Measurements from ENCODE around the gene HOXB2.

Gene HOXB2

GRCh38 chr17:48500435-48501426 is 44.2 kb downstream of the HOXB2 start:
- H4K20me1 ChIP-seq, result no peaks in the 10 kb centered on the region
- H3K27ac ChIP-seq, result no peak overlapping the region
- H3K9ac ChIP-seq, result no peak overlapping the region
- H3K36me3 ChIP-seq, result no peaks in the 10 kb centered on the region
- H3K4me3 ChIP-seq, result no peak overlapping the region
- no peak overlapping the region for H3K4me2 ChIP-seq
- TF ChIP-seq Cebpa-rat (IDR thresholded peaks at IDR 0.05), result no peak
- H3K9me3 ChIP-seq (replicated peaks in 1 of 11), result no peaks in the 10 kb centered on the region
- H3K27me3 ChIP-seq, result peaks cover 0 to 5% (median 0%) of the 10 kb centered on the region in 11 experiments; a peak in 1 of 22 replicates
- H3K4me1 ChIP-seq, result peaks cover 0 to 4% (median 0%) of the 10 kb centered on the region in 10 experiments; a peak in 7 of 20 replicates

GRCh38 chr17:48499735-48500434 is 45.0 kb downstream of the HOXB2 start:
- peaks cover 0 to 8% (median 0%) of the 10 kb centered on the region in 11 experiments; a peak in 2 of 22 replicates for H3K27me3 ChIP-seq
- H3K4me3 ChIP-seq, result no peak overlapping the region
- no peaks in the 10 kb centered on the region for H3K4me1 ChIP-seq
- no peak for TF ChIP-seq Cebpa-rat (IDR thresholded peaks at IDR 0.05)
- no peak overlapping the region for H3K9ac ChIP-seq
- no peaks in the 10 kb centered on the region for H4K20me1 ChIP-seq
- no peak overlapping the region for H3K27ac ChIP-seq
- no peaks in the 10 kb centered on the region for H3K36me3 ChIP-seq
- H3K9me3 ChIP-seq (replicated peaks in 1 of 11), result no peaks in the 10 kb centered on the region
- H3K4me2 ChIP-seq, result no peak overlapping the region

- H4K20me1 ChIP-seq, result no peaks in the 10 kb centered on the region
- H3K9me3 ChIP-seq (replicated peaks in 1 of 11), result no peaks in the 10 kb centered on the region
- no peaks in the 10 kb centered on the region for H3K4me1 ChIP-seq
- H3K4me2 ChIP-seq, result no peak overlapping the region
- H3K4me3 ChIP-seq, result no peak overlapping the region
- H3K27ac ChIP-seq, result no peak overlapping the region
- no peak overlapping the region for H3K9ac ChIP-seq
- peaks cover 0 to 11% (median under 1%) of the 10 kb centered on the region in 11 experiments; a peak in 8 of 22 replicates for H3K27me3 ChIP-seq
- H3K36me3 ChIP-seq, result no peaks in the 10 kb centered on the region
- no peak for TF ChIP-seq Cebpa-rat (IDR thresholded peaks at IDR 0.05)
Observed at GRCh38 chr17:48499248-48499647, 45.7 kb downstream of the HOXB2 start.

GRCh38 chr17:48498164-48498850 is 46.6 kb downstream of the HOXB2 start:
- Histone ChIP-seq H3K4me1 (peaks cover 0 to 3% (median 1%) of the 10 kb centered on the region in 10 experiments; a peak in 14 of 20 replicates), H3K27ac (no peak overlapping the region), H3K27me3 (peaks cover 2 to 14% (median 9%) of the 10 kb centered on the region in 11 experiments), H3K4me3 (no peak overlapping the region), H3K9me3 (replicated peaks in 1 of 11) (no peaks in the 10 kb centered on the region), H3K9ac (no peak overlapping the region), H3K36me3 (no peaks in the 10 kb centered on the region), H3K4me2 (no peak overlapping the region), H4K20me1 (no peaks in the 10 kb centered on the region; a peak in 1 of 22 replicates)
- no peak for TF ChIP-seq Cebpa-rat (IDR thresholded peaks at IDR 0.05)

GRCh38 chr17:48497103-48497502 is 47.8 kb downstream of the HOXB2 start:
- Histone ChIP-seq H3K9ac (no peak overlapping the region), H3K4me3 (no peak overlapping the region), H3K9me3 (replicated peaks in 1 of 11) (no peaks in the 10 kb centered on the region), H3K4me1 (peaks cover 11 to 14% (median 12%) of the 10 kb centered on the region in 10 experiments; a peak in 19 of 20 replicates), H3K27ac (no peak overlapping the region), H3K36me3 (no peaks in the 10 kb centered on the region), H3K27me3 (peaks cover 13 to 25% (median 21%) of the 10 kb centered on the region in 11 experiments), H4K20me1 (no peaks in the 10 kb centered on the region; a peak in 1 of 22 replicates), H3K4me2 (no peak overlapping the region)
- TF ChIP-seq Cebpa-rat (IDR thresholded peaks at IDR 0.05), result no peak

GRCh38 chr17:48494335-48494734 is 50.6 kb downstream of the HOXB2 start:
- no peak for TF ChIP-seq Cebpa-rat (IDR thresholded peaks at IDR 0.05)
- H3K4me1 ChIP-seq, result peaks cover 11 to 40% (median 15%) of the 10 kb centered on the region in 10 experiments
- no peak overlapping the region for H3K4me2 ChIP-seq
- no peaks in the 10 kb centered on the region for H3K36me3 ChIP-seq
- H3K9ac ChIP-seq, result no peak overlapping the region
- no peaks in the 10 kb centered on the region for H3K9me3 ChIP-seq (replicated peaks in 1 of 11)
- no peak overlapping the region for H3K27ac ChIP-seq
- H3K27me3 ChIP-seq, result peaks cover 13 to 51% (median 42%) of the 10 kb centered on the region in 11 experiments
- no peaks in the 10 kb centered on the region; a peak in 1 of 22 replicates for H4K20me1 ChIP-seq
- no peak overlapping the region for H3K4me3 ChIP-seq

All from BLaER1 treated with 17β-estradiol and CSF1 and Interleukin-3, amounts not matched to agents 10 nM and 100 nM (cell line).